HCT116 (cell line): ENCODE results near the gene CBFA2T3. TPM values are rescaled to one million over a fixed set of nuclear protein-coding genes. Genes with fewer than 3 reads are reported as not detected.

Experiments used
- ATAC-seq: fragments of 200-7000 bp; cut with Tn5 transposase; 2 replicates; pipeline ENCODE4 v1.9.1; 2020; ENCODE audit warnings: mild to moderate bottlenecking, moderate library complexity
- BruUV-seq: library from RNA; stranded (reverse); fragments of 400-500 nt; replicated peaks from 2 replicates; lab custom pipeline; 2021; lab: Mats Ljungman, UMichigan
- CTCF ChIA-PET: fragments of 300-600 bp; sonication (Branson Sonifier 250); formaldehyde crosslinking; loops from one replicate; lab custom pipeline; 2021; ENCODE audit warnings: antibody characterized with exemption; lab: Charles Lee
- POLR2A ChIA-PET: fragments of 300-600, 350-600 bp; sonication (Branson Sonifier 250); formaldehyde crosslinking; loops from one replicate; lab custom pipeline; 2021; ENCODE audit warnings: antibody characterized with exemption; lab: Charles Lee
- RAD21 ChIA-PET, 2 experiments: fragments of 300-600 bp; sonication (Branson Sonifier 250); formaldehyde crosslinking; loops; one replicate each; lab custom pipeline; 2023; ENCODE audit warnings: low total read pairs in 2 of 2; ENCODE audit not compliant: uncharacterized antibody in 2 of 2, unreplicated experiment in 2 of 2, low non-redundant PET in 1 of 2; lab: Charles Lee
- DNase-seq: peaks from one replicate; pipeline ENCODE4 v3.0.0-alpha.2; 2010; ENCODE audit warnings: low read depth, low spot score
- H2AFZ ChIP-seq: fragments of 200-600 bp; shearing (Covaris generic), sonication (generic); 2 replicates; pipeline ENCODE4 v1.6.1; 2017; ENCODE audit warnings: low read depth, mixed run types, mixed read lengths, antibody characterized with exemption, low read length; ENCODE audit not compliant: poor library complexity, severe bottlenecking
- H3K27ac ChIP-seq: 2 replicates; pipeline ENCODE4 v1.5.1; 2012; ENCODE audit warnings: low read depth, low read length
- H3K27me3 ChIP-seq: fragments of 200-600 bp; sonication (generic); 2 replicates; pipeline ENCODE4 v1.6.1; 2016; ENCODE audit warnings: mixed run types, low read length, mixed read lengths; ENCODE audit not compliant: insufficient read depth
- H3K36me3 ChIP-seq, 2 experiments: fragments of 200-500 bp in 1 of 2; fragments of 200-600 bp in 1 of 2; sonication (Bioruptor generic) in 1 of 2; sonication (generic) in 1 of 2; 2 replicates each; pipeline versions ENCODE4 v1.5.1 to v1.6.1; 2014 to 2016; ENCODE audit warnings: low read length in 2 of 2, inconsistent platforms in 1 of 2, mixed read lengths in 1 of 2, mixed run types in 1 of 2; ENCODE audit not compliant: insufficient read depth in 2 of 2, control insufficient read depth in 1 of 2
- H3K4me1 ChIP-seq, 2 experiments: fragments of 200-600 bp in 1 of 2; sonication (generic) in 1 of 2; 2 replicates each; pipeline versions ENCODE4 v1.5.1 to v1.6.1; 2012 to 2017; ENCODE audit warnings: low read length in 2 of 2, inconsistent platforms in 1 of 2, mild to moderate bottlenecking in 1 of 2, mixed read lengths in 1 of 2, mixed run types in 1 of 2, moderate library complexity in 1 of 2; ENCODE audit not compliant: insufficient read depth in 2 of 2, control insufficient read depth in 1 of 2
- H3K4me2 ChIP-seq: fragments of 200-600 bp; sonication (generic); 2 replicates; pipeline ENCODE4 v1.6.1; 2017; ENCODE audit warnings: mixed run types, low read length, mixed read lengths
- H3K4me3 ChIP-seq, 2 experiments: fragments of 200-600 bp in 1 of 2; sonication (generic) in 1 of 2; replicated peaks in 1 of 2; 2 replicates each; pipeline ENCODE4 v1.5.1; 2011 to 2016; ENCODE audit warnings: low read length in 2 of 2, control low read depth in 1 of 2, low read depth in 1 of 2, mild to moderate bottlenecking in 1 of 2, mixed read lengths in 1 of 2, mixed run types in 1 of 2
- H3K79me2 ChIP-seq: fragments of 200-600 bp; sonication (generic); 2 replicates; pipeline ENCODE4 v1.6.1; 2017; ENCODE audit warnings: mild to moderate bottlenecking, mixed run types, low read length, moderate library complexity, mixed read lengths; ENCODE audit not compliant: insufficient read depth
- H3K9ac ChIP-seq: fragments of 200-600 bp; sonication (generic); 2 replicates; pipeline ENCODE4 v1.6.1; 2016; ENCODE audit warnings: low read length, mixed read lengths
- H3K9me2 ChIP-seq: fragments of 200-600 bp; sonication (generic), shearing (Covaris generic); 2 replicates; pipeline ENCODE4 v1.6.1; 2017; ENCODE audit warnings: mixed run types, mild to moderate bottlenecking, moderate library complexity; ENCODE audit not compliant: insufficient read depth
- H3K9me3 ChIP-seq, 2 experiments: fragments of 200-500 bp in 1 of 2; fragments of 200-600 bp in 1 of 2; sonication (Bioruptor generic) in 1 of 2; sonication (generic) in 1 of 2; 2 replicates each; pipeline ENCODE4 v1.6.1; 2014 to 2017; ENCODE audit warnings: low read length in 2 of 2, mixed read lengths in 2 of 2, inconsistent platforms in 1 of 2, low read depth in 1 of 2, mild to moderate bottlenecking in 1 of 2, mixed run types in 1 of 2, moderate library complexity in 1 of 2; ENCODE audit not compliant: control insufficient read depth in 1 of 2, insufficient read depth in 1 of 2
- H4K20me1 ChIP-seq: fragments of 200-600 bp; sonication (generic), shearing (Covaris generic); 2 replicates; pipeline ENCODE4 v1.6.1; 2017; ENCODE audit warnings: mixed run types, mild to moderate bottlenecking, moderate library complexity; ENCODE audit not compliant: insufficient read depth
- CBX3 ChIP-seq: IDR thresholded peaks from 2 replicates; pipeline ENCODE4 v1.6.1; 2012; ENCODE audit warnings: low read depth
- CEBPB ChIP-seq: IDR thresholded peaks from 2 replicates; pipeline ENCODE4 v1.6.1; 2012; ENCODE audit warnings: low read depth
- ELF1 ChIP-seq: IDR thresholded peaks from 2 replicates; pipeline ENCODE4 v1.6.1; 2012; ENCODE audit warnings: low read depth, borderline replicate concordance
- POLR2A ChIP-seq: IDR thresholded peaks from 2 replicates; pipeline ENCODE4 v1.7.0; 2011; ENCODE audit warnings: borderline replicate concordance; ENCODE audit not compliant: insufficient read depth, insufficient read length; ENCODE audit errors: extremely low read depth
- POLR2AphosphoS5 ChIP-seq: IDR thresholded peaks from 2 replicates; pipeline ENCODE4 v1.6.1; 2011; ENCODE audit warnings: mild to moderate bottlenecking, low read depth, low read length, moderate library complexity
- YY1 ChIP-seq: IDR thresholded peaks from 2 replicates; pipeline ENCODE4 v1.6.1; 2011; ENCODE audit warnings: low read length, low read depth, moderate library complexity, mild to moderate bottlenecking; ENCODE audit not compliant: insufficient replicate concordance; ENCODE audit errors: extremely low read depth
- ZFX ChIP-seq: fragments of 450-650 bp; IDR thresholded peaks from 2 replicates; pipeline ENCODE4 v1.6.1; 2017
- intact Hi-C: fragments of 100-400 bp; cut with micrococcal nuclease; formaldehyde crosslinking; loops from 2 replicates; pipeline ENCODE4 v1.10.0; 2022
- total RNA-seq: library from RNA; stranded (reverse); gene quantifications from one replicate; pipeline ENCODE4 v1.2.1, GENCODE V29; 2021; ENCODE audit not compliant: unreplicated experiment
- TF ChIP-seq, protein P1 (sequence below): IDR thresholded peaks from 2 replicates; pipeline ENCODE4 v1.6.1; 2012; ENCODE audit warnings: low read depth
- TF ChIP-seq, protein P2 (sequence below): IDR thresholded peaks from 2 replicates; pipeline ENCODE4 v1.6.1; 2012

CBFA2T3 gene
- total RNA-seq, 1 experiment from 2014 or later, result 19.1 TPM

DNA sequence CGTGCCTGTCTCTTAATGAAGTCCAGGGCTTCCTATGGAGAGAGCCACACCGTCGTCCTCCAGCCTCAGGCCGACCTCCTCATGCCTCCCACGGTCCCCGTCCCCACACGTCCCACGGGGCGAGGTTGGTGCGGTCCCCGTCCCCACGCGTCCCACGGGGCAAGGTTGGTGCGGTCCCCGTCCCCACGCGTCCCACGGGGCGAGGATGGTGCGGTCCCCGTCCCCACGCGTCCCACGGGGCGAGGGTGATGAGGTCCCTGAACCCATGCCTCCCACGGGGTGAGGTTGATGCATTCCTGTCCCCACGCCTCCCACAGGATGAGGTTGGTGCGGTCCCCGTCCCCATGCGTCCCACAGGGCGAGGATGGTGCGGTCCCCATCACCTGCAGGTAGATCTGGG, 141.2 kb downstream of the CBFA2T3 start:
- ChIA-PET CTCF (no interaction called here), POLR2A (no interaction called here), RAD21 (no interaction called here)
- Histone ChIP-seq H3K4me1 (peaks cover 0 to 4% of the 10 kb centered on the region in 2 experiments; a peak in 1 of 4 replicates), H3K79me2 (no peaks in the 10 kb centered on the region), H3K4me2 (no peak overlapping the region), H3K27me3 (no peaks in the 10 kb centered on the region), H3K36me3 (no peaks in the 10 kb centered on the region), H2AFZ (no peak overlapping the region), H3K9me2 (no peaks in the 10 kb centered on the region), H3K9me3 (no peaks in the 10 kb centered on the region), H3K27ac (no peak overlapping the region), H3K4me3 (no peak overlapping the region), H3K9ac (no peak overlapping the region), H4K20me1 (no peaks in the 10 kb centered on the region)
- no TSS peak for BruUV-seq
- TF ChIP-seq, protein P1, sequence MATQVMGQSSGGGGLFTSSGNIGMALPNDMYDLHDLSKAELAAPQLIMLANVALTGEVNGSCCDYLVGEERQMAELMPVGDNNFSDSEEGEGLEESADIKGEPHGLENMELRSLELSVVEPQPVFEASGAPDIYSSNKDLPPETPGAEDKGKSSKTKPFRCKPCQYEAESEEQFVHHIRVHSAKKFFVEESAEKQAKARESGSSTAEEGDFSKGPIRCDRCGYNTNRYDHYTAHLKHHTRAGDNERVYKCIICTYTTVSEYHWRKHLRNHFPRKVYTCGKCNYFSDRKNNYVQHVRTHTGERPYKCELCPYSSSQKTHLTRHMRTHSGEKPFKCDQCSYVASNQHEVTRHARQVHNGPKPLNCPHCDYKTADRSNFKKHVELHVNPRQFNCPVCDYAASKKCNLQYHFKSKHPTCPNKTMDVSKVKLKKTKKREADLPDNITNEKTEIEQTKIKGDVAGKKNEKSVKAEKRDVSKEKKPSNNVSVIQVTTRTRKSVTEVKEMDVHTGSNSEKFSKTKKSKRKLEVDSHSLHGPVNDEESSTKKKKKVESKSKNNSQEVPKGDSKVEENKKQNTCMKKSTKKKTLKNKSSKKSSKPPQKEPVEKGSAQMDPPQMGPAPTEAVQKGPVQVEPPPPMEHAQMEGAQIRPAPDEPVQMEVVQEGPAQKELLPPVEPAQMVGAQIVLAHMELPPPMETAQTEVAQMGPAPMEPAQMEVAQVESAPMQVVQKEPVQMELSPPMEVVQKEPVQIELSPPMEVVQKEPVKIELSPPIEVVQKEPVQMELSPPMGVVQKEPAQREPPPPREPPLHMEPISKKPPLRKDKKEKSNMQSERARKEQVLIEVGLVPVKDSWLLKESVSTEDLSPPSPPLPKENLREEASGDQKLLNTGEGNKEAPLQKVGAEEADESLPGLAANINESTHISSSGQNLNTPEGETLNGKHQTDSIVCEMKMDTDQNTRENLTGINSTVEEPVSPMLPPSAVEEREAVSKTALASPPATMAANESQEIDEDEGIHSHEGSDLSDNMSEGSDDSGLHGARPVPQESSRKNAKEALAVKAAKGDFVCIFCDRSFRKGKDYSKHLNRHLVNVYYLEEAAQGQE, result no peak
- TF ChIP-seq YY1 (no peak), CBX3 (no peak), ZFX (no peak), CEBPB (no peak), POLR2AphosphoS5 (no peak), ELF1 (no peak), POLR2A (no peak)
- TF ChIP-seq, protein P2, sequence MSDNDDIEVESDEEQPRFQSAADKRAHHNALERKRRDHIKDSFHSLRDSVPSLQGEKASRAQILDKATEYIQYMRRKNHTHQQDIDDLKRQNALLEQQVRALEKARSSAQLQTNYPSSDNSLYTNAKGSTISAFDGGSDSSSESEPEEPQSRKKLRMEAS, result no peak
- no peak for DNase-seq
- intact Hi-C loops, result no loop called here
- ATAC-seq, result no peak
